ENCODE measurements around the gene FOXC2.
"Not testable (repeated sequence)": the region's sequence is repeated elsewhere in the genome, so short reads cannot be mapped to it uniquely, and the experiment has no call there.

Gene FOXC2

DNA sequence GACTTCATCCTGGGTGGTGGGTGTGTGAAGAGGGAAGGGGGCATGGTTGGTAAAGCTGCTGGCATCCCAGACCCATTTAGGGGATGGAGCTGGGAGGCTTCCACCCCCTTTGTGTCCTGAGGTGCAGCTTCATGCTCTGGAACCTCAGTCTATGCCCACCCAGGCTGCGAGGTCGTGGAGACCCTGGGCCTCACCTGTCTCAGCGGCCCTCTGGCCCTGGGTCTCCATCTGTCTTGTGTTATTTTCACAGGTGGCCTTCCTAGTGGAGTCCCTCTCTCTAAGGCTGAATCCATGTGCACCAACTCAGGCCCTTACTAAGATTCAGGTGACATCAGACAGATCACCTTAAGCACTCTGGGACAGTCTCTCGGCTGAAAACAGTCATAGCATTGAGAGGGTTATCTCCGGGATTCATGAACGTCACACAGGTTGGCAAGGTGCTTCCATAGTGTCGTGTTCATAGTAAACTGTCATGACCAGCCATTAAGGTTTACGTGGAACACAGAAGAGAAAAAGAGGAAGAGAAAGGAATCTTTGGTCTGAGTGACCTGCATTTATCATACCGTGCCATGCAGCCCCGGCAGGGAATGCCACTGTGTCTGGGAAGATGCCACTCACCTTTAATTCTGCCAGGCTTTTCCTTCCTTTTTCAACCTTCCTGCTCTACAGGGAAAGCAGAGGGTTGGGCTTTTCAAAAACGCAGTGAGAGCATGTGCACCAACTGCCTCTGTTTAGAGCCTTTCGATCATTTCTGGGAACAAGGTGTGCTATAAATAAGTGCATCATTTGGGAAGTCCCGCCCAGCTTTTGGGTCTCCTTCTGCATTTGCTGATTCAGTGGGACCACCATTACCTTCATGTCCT lies 7.2 kb downstream of the FOXC2 start:
- no peak for DNase-seq (ENCODE audit: low spot score)

DNA sequence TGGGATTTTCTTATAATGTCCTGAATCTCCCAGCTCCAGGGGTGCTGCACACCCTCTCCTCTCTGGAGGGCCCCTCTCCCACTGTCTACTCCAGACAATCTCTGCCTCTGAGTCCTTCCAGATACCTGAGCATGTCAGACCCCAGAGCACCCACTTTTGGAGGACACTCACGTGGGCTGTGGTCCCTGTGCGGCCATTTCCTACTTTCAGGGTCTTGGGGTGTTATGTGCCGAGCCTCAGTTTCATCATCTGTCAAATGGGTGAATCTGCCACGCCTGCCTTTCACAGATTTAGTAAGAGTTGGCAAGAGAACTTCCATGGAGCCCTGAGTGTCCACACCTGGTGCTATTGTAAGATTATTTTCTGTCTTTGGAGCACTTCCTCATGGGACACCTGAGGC lies 8.0 kb downstream of the FOXC2 start:
- DNase-seq (ENCODE audit: low spot score), result no peak

DNA sequence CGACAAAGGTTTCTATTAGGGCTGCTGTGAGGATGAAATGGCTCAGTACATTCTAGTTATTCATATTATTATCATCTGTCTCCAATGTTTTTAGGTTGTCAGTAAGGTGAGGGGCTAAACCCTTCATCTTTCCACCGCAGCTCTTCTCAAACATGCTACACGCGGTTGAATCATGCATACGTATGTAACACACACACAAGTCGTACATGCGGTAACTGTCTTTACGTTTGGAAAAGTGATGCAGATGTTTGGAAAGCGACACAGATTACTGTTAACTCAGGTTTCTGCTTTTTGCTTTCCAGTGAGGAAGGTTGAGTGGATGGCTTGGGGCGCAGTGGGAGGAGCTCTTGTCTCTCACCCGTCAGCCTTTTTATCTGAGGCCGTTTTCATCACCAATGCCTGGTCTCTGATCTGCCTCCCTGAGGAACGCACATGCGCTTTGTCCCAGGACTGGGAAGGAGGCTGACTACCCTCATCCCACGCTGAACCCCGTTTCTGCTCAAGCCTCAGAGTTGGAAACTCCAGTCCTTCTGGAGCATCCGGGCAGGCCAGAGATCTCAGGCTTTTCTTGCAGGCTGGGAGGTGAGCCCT lies 8.6 kb downstream of the FOXC2 start:
- DNase-seq (ENCODE audit: low spot score), result no peak

DNA sequence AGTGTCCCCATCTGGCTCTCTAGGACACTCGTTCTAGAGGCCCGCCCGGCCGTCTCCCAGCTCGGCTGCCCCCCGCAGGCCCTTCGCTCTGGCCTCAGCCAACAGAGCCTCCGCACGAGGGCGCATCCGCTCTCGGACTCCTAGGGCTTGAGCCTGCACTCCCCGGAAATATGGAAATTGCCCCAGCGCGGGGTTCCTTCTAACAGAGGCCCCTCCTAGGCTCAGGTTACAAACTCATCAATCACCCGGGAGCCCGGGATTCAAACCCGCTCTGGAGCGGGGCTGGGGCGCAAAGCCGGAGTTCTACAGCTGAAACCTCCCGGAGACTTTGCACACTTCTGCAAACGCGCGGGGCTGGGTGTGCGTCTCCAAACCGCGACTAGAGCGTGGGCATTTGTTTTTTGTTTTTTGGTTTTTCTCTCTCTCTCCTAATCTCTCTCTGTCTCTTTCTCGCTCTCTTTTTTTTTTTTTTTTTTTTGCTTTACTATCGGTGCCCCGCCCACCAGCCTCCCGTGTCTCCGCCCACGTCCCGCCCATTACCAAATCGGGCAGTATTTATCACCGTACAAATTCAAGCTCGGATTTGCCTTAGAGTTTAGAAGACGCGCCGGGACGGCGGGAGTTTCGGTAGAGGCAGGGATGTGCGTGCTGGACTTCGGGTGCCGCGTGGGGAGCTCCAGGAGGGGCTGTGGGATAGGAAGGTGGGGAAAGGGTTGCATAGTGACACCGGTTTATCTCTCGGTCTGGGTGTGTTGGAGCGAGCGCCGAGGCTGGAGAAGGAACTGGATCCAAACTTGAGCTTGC lies 9.3 kb downstream of the FOXC2 start:
- DNase-seq (ENCODE audit: low spot score), result peak; percentile 92

DNA sequence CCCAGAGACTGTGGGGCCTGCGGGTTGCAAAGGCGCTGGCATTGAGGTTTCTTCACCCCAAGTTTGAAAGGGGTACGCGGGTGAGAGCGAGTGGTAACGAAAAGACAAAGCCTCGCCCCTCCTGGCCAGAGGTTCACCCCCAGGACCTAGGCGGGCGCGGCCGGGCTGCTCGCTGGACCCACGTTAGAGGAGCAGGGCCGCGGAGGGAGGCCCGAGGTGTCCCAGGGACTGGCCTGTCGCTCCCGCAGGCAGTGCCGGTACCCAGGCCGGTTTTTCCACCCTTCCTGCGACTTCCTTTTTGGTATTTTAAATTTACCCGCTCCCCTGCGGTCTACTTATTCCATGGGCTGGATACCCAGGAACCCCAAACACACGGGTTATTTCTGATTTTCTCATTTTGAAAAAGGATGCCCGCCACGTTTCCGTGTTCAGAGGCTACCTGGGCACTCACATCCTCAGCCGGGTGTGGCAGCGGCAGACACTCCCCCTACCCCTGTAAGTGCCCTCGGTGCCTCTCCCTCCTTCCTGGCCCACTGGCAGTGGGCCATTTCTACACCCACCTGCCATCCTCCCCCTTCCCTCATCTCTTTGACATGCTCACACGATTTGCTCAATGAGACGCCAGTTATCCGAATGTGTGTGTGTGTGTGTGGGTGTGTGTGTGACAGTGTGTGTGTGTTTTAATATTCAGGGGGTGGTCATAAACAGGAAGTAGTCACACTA lies 10.1 kb downstream of the FOXC2 start:
- DNase-seq (ENCODE audit: low spot score), result no peak

DNA sequence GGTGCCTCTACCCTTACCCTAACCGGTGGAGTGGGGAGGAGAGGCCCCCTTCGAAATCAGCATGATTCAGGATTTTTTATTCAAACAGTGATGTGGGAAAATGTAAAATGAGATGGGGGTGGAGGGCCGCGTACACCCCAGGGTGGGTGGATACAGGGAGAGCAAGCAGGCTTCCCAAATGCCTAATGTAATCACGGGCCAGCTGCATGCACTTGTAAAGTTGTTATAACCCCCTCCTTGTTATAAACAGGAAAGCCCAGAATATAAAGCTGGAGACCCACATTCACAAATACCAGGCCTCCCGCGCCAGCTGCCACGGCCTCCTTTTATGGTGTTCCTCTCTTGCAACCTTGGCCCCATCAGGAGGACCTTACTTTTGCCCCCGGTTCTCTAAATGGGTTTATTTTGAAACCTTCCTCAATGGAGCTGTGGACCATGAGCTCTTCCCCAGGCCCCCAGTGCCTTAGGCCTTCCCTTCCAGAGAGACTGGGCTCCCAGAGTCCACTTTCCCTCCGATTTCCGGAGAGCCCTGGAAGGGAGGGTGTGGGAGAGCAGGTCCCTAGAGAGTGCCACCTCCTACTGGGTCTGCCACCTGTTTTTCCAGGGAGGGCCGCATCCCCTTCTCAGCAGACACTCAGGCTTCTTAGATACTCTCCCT lies 10.8 kb downstream of the FOXC2 start:
- DNase-seq (ENCODE audit: low spot score), result no peak

DNA sequence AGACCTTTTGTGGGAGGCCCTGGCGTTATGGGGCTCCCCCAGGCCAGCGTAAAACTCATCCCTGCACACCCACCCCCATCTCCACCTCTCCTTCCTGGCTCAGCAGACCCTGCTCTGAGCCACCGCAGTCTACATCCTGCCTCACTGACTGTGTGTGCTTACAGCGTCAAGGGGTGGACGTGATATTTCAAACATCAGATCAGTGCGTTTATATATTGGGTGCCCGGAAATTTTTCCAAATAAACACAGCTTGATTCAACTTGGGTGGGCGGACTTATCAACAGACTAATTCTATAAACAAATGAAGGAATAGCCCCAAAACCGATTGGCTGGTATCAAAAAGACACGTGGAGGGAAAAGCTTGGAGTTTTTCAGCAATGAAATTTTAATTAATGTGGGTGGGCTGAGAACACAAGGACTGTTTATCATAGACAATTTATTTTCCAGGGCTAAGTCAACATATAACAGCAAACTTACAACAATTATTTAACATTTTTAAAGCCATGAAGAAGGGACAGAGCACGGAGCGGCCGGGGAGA lies 11.5 kb downstream of the FOXC2 start, which contains the start of gene FOXL1:
Gene FOXL1, plus strand, starts transcription at position 489 of the 539 bp plus-strand sequence. CDS start 175 bp downstream, outside the sequence.
- no peak for DNase-seq (ENCODE audit: low spot score)

DNA sequence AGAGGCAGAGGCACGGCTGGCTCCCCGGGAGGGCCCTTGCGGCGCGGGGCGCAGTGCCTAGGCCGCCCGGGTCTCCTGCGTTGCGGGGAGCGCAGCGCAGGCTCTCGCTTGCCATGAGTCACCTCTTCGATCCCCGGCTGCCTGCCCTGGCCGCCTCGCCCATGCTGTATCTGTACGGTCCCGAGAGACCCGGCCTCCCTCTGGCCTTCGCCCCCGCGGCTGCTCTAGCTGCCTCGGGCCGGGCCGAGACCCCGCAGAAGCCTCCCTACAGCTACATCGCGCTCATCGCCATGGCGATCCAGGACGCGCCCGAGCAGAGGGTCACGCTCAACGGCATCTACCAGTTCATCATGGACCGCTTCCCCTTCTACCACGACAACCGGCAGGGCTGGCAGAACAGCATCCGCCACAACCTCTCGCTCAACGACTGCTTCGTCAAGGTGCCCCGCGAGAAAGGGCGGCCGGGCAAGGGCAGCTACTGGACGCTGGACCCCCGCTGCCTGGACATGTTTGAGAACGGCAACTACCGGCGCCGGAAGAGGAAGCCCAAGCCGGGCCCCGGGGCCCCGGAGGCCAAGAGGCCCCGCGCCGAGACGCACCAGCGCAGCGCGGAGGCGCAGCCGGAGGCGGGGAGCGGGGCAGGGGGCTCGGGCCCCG lies 12.1 kb downstream of the FOXC2 start:
- peak; percentile 34 for DNase-seq (ENCODE audit: low spot score)

DNA sequence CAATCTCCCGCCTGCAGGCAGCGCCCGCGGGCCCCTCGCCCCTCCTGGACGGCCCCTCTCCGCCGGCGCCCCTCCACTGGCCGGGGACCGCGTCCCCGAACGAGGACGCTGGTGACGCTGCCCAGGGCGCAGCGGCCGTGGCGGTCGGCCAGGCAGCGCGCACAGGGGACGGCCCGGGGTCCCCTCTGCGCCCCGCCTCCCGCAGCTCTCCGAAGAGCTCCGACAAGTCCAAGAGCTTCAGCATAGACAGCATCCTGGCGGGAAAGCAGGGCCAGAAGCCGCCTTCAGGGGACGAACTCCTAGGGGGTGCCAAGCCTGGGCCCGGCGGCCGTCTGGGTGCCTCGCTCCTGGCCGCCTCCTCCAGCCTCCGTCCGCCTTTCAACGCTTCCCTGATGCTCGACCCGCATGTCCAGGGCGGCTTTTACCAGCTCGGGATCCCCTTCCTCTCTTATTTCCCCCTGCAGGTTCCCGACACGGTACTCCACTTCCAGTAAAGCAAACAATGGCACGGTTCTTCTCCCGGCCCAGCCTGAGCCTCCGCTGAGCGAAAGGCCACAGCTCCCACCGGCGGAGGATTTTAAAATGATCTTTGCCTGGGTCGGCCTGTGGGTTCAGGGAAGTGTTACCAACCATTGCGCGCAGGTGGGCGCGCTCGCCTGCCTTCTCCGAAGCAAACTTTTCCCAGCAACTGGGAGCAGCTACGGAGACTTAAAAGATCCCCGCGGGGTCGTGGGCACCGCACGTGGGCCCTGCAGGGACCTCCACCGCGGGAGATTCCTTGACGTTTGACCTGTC lies 12.8 kb downstream of the FOXC2 start:
- DNase-seq (ENCODE audit: low spot score), result no peak

DNA sequence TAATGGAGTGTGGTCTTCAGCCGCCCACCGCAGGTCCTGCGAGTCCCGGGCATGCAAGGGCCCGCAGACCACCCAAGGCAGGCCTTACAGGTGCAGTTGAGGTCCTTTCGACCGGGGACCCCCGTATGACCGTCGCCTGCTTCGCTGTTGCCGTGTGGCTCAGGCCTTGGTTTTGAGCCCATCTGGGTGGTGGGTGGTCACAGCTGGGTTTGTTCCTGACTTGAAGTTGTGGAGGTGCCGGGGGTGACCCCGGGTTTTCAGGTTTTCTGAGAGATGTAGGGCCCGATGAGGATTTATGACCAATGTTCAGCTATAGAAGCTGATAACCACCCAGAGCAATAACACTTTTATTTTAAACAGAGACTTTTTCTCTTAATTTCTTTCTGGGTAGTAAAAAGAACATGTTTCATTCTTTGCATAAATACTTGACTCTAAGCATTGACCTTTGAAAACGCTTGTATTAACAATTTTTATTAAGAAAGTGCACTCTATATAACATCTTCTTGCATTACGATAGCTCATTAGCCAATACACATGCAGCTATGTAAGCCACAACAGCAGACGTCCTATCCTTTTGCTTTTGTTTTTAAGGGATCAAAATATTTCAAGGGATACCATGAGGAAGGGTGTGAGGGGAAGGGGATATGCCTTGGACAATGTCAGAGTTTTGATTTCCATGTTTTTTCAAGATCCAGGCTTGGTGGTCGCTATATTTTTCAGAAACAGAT lies 13.6 kb downstream of the FOXC2 start:
- DNase-seq (ENCODE audit: low spot score), result no peak

DNA sequence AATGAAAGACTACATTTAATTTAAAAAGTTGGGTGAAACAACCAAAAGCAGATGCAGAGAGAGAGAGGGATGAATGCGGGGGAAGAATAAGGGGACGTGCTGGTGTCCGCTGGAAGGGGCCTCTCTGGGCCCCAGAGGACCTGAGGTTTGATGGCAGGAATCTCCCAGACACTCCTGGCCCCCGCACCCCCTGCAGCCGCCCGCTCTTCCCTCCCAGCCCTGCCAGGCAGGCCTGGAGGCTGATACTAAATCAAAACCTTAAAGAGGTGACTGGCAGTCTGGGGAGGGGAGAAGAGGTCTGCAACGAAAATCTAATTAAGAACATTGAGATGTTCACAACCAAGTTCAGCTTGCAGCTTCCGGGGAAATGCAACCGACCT lies 14.2 kb downstream of the FOXC2 start:
- DNase-seq (ENCODE audit: low spot score), result no peak

DNA sequence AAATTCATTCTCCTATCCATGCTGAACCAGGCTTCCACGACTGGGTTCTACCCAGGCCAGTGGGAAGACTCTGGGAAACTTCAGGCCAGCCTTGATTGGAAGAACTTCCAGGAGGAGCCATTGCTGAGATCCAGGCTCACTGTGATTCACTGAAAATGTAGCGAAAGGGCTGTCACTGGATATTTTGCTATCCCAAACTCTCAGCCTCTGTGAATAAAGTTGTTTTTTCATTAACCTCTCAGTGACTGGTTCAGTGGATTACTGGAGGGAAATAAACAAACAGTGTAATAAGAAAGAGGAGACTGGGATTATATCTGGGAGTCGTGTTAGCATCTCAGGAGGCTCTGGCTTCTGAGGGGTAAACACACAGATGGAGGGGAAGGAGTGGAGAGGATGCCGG lies 14.8 kb downstream of the FOXC2 start:
- DNase-seq (ENCODE audit: low spot score), result no peak

DNA sequence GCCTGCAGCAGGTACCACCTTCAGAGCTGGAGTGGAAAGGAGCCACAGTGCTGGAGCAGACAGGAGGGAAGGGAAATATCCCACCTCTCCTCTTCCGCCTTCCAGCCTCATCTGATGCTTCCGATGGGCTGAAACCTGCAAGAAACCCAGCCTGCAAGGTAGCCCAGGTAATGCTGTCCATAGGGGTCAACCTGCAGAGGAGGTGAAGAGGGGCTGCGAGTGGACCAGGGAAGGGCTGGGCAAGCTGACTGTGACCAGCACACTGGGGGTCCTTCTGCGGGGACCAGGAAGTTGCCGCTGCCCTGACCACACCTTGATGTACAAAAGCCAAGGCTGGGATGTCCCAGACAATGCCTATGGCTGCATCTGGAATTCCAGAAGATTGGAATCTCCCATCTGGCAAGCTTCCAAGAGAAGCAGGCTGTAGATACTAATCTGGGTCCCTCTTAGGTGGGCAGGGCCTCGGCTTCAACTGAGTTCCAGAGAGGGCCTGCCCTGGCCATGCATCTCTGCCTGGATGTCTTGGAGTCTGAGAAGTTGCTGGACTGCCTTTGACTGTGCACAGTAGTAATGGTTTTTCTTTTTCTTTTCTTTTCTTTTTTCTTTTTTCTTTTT lies 17.5 kb downstream of the FOXC2 start:
- DNase-seq (ENCODE audit: low spot score), result no peak

DNA sequence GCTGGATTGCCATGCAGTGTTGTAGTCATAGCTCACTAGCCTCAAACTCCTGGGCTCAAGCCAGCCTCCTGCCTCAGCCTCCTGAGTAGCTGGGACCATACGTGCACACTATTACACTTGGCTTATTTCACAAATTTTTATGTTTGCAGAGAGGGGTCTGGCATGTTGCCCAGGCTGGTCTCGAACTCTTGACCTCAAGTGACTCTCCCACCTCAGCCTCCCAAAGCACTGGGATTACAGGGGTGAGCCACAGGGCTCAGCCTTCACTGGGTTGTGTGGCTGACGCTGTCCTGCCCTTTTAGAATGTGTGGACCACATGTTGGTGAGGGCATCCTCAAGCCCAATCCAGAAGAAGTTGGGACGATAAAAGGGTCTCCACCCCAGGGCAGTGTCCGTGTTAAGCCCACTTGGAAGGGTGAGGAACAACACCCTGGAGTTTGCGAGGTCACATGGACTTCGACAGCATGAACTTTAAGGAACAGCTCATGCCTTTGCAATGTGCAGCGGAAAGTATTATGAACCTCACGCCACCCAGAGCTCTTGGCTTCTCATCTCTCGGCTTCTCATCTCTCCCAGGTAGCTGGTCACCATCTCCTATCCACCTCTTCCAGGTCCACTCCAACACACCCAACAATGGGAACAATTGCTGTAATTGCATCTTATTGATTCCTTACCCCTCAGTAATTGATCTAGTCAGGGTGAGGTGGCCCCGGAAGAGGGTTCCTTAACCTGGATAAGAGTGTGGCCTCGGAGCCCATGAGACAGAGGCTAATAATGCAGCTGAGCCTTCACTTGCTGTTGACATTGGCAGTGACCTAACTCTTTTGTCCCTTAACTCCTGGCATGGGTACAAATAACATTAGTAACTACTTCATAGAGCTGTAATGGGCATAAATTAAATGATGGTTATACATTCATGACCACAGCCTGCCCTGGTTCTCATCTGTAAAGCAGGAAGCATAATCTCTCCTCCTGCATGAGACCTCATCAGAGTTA lies 18.4 kb downstream of the FOXC2 start:
- DNase-seq (ENCODE audit: low spot score), result peak; percentile 33

DNA sequence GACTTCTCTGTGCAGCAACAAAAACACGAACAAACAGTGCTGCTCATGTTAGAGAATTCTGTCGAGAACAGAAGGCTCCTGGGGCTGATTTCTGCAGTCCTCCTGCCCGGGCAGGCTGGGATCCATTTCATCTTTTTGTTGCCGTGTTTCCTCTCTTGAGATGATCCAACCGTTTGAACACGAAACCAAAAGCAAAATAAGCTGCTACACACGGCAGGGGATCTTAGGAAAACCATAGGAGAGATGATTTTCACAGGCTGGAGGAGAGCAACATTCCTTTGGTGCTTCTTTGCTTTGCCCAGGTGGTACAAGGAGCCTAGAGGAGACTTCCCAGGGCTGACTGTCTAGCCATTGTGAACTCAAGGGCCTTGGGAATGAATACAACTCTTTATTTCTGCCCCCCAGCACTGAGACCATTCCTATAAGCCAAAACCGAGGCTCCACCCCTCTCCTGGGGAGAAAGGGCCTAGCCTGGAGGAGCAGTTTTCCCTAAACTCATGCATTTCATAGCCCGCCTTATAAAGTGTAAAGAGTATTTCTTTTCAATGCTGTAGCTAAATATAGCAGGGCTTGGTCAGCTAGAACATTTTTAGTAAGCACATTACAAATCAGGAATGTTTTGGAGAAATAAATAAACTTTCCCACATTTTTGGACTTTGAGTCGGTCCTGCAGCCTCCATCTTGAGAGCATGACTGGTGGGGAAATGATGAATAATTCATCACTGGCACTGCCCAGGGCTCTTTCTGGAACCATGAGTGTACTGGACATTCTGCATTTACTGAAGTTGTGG lies 19.4 kb downstream of the FOXC2 start:
- DNase-seq (ENCODE audit: low spot score), result peak; percentile 80

DNA sequence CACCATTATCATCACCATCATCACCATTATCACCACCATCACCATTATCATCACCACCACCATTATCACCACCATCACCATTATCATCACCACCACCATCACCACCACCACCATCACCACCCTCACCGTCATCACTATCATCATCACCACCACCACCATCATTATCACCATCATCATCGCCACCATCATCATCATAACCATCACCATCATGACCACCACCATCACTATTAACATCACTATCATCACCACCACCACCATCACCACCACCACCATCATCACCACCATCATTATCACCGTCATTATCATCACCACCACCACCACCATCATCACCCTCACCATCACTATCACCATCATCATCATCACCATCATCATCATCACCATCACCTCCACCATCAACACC lies 20.9 kb downstream of the FOXC2 start:
- no peak for DNase-seq (ENCODE audit: low spot score)

DNA sequence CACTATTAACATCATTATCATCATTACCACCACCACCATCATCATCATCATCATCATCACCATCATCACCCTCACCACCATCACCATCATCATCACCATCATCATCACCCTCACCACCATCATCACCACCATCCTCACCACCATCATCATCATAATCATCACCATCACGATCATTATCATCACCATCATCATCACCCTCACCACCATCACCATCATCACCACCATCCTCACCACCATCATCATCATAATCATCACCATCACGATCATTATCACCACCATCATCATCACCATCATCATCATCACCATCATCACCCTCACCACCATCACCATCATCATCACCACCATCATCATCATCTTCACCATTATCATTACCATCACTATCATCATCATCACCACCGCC lies 21.3 kb downstream of the FOXC2 start:
- not testable (repeated sequence) for DNase-seq (ENCODE audit: low spot score)
